Inflammatory macrophage treated with lipopolysaccharide for 4 hours (primary cell): ENCODE results near the gene MAL.
A peak's percentile ranks its signal among the peaks of the same experiment; 100 is the strongest.
"Not testable (repeated sequence)": the region's sequence is repeated elsewhere in the genome, so short reads cannot be mapped to it uniquely, and the experiment has no call there.

Source experiments
- DNase-seq: peaks from one replicate; pipeline ENCODE4 v3.0.0-alpha.2; 2020

The MAL gene

GRCh38 chr2:95072424-95072823 lies 46.9 kb downstream of the MAL start:
- DNase-seq, result no peak

- no peak for DNase-seq
Observed at GRCh38 chr2:95073856-95074662, 48.6 kb downstream of the MAL start.

- no peak for DNase-seq
Observed at GRCh38 chr2:95074663-95075439, 49.3 kb downstream of the MAL start.

GRCh38 chr2:95075440-95076132 lies 50.1 kb downstream of the MAL start:
- DNase-seq, result no peak

GRCh38 chr2:95076705-95077529 lies 51.4 kb downstream of the MAL start:
- DNase-seq, result peak; percentile 42

GRCh38 chr2:95077530-95077825 lies 52.0 kb downstream of the MAL start:
- DNase-seq, result no peak

GRCh38 chr2:95077861-95078603 lies 52.5 kb downstream of the MAL start:
- DNase-seq, result no peak

- DNase-seq, result no peak
Observed at GRCh38 chr2:95079199-95079683, 53.7 kb downstream of the MAL start.

- DNase-seq, result no peak
Observed at GRCh38 chr2:95082477-95082876, 57.0 kb downstream of the MAL start.

GRCh38 chr2:95086017-95086416 lies 60.5 kb downstream of the MAL start:
- no peak for DNase-seq

- no peak for DNase-seq
Observed at GRCh38 chr2:95087379-95087778, 61.9 kb downstream of the MAL start.

GRCh38 chr2:95091885-95092555 lies 66.5 kb downstream of the MAL start:
- no peak for DNase-seq

- DNase-seq, result not testable (repeated sequence)
Observed at GRCh38 chr2:95098273-95098672, 72.8 kb downstream of the MAL start.

GRCh38 chr2:95099910-95100309 lies 74.4 kb downstream of the MAL start:
- no peak for DNase-seq
